ENCODE measurements around the gene POTEH.
"Not testable (repeated sequence)": the region's sequence is repeated elsewhere in the genome, so short reads cannot be mapped to it uniquely, and the experiment has no call there.

Gene POTEH

DNA sequence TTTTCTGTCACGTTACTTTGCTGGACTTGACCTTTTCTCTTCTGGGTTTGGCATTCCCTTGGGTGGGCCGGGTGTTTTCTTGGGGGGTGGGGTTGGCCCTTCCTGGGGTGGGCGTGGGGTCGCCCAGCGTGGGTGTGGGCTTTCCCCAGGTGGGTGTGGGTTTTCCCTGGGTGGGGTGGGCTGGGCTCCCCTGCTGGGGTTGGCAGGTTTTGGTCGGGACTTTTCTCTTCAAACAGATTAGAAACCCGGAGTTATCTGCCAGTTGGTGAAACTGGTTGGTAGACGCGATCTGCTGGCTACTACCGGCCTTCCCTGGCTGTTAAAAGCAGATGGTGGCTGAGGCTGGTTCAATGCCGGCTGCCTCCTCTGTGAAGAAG, at the start of gene POTEH:
Gene POTEH (plus strand): TSS at position 278 of the 377 bp plus-strand sequence. CDS start 52 bp downstream, at position 330.
- DNase-seq, result not testable (repeated sequence)

DNA sequence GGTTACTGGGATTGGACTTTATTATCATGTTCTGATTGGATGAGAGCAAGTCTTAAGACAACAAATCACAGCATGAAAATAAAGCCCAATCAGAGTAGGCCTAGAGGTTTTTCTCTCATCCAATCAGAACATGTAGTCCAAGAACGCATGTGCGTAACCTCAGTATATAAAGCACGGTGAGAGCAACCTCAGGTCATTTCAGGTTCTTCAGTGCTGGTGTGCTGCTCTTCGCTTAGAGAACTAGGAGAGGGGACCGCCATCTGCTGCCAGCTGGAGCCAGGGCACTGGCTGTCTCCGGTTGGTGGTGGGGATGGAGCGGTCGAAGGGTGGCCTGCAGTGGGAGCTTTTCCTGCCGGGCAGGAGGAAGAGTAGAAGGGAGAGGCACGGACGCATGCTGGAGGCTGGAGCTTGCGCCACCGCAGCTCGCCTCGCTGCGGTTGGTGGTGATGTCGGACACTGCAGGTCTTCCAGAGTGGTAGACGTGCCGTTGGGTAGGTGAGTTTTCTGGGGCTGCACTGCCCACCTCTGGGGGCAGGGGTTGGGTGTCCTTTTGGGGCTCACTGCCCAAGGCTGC, 47.5 kb upstream of the POTEH start:
- not testable (repeated sequence) for DNase-seq

DNA sequence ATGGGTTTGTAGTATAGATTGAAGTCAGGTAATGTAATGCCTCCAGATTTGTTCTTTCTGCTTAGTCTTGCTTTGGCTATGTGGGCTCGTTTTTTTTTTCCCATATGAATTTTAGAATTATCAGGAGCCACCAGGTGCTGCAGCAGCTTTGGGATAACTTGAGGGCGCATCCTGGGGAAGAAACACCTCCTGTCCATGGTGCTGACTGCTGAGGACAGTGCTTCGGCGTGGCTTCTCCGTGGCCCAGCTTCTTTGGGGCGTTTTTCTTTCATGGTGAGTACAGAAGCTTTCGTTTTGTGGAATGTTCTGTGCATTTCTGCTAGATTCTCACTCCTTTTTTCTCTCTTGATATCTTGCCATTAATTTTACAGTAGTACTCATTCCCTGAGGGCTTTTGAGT, 37.9 kb upstream of the POTEH start:
- not testable (repeated sequence) for DNase-seq

DNA sequence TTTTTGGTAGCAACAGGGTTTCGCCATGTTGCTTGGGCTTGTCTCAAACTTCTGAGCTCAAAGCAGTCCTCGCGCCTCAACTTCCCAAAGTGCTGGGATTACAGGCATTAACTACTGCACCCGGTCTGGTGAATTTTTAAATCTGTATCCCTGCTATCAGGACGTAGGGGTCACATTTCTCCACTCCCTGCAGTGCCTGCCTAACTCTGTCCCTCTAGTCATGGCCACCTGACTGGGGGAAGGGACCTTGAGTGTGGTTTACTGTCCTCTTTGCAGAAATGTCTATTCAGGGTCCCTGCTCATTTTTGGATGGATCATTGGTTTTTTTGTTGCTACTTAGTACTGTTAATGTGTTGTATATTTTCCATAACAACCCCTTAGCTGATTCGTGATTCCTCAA, 37.1 kb upstream of the POTEH start:
- DNase-seq, result not testable (repeated sequence)

DNA sequence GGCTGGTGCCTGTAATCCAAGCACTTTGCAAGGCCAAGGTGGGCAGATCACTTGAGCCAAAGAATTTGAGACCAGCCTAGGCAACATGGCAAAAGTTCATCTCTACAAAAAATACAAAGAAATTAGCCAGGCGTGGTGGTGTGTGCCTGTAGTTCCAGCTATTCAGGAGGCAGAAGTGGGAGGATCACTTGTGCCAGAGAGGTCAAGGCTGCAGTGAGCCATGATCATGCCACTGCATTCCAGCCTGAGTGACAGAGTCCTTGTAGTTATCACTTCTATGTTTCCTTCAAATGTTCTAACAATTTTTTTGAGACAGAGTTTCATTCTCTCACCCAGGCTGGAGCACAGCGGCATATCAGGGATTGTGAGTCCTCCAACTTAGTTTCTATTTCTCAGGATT, 36.6 kb upstream of the POTEH start:
- DNase-seq, result not testable (repeated sequence)

DNA sequence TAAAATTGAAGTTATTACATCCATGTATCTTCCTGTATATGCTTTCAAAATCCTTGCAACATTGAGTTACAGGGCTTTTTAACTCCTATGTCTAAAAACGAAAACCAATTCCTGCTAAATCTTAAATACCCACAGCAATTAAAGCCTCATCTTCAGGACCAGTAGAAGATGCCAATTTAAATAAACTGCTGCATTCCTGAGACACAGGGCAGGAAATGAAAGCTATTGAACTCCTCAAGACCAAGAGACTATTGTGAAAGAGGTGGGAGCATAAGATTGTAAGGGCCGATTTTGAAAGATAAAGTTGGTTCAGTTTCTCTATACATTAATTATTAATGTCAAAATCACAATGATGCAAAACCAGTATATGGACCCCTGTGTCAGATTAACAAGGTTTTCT, 28.7 kb upstream of the POTEH start:
- DNase-seq, result not testable (repeated sequence)

DNA sequence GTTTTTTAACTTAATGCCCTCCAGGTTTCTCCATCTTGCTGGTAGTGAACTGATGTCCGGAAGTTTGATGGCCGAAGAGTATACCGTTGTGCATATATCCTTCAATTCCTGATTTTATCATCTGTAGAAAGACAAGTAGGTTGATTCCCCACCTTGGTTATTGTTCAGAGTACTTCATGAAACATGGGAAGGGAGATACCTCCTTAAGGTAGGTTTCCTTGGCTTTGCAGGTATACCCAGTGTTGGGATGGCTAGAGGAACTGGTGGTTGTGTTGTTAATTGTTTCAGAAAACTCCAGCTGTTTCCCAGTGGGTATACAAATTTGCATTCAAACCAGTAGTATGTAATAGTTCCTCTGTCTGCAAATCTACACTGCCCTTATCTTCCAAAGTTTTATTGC, 25.1 kb upstream of the POTEH start:
- not testable (repeated sequence) for DNase-seq

DNA sequence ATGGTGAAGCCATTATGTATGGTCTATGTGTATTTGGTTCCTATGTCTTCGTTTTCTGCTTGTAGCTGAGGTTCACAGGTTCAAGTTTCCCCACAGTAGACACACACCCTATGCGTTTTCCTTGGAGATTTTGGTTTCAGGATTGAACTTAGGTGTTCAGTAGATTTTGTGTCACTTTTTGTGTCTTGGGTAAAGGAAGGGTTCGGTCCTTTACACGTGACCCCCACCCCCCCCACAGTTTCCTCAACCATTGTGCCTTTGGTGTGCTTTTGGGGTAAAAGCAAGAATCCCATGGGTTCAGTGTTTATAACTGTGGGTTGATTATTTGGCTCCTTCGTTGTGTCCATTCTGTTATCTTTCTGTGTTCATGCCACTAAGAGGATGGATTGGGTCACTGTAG, 24.3 kb upstream of the POTEH start:
- not testable (repeated sequence) for DNase-seq

DNA sequence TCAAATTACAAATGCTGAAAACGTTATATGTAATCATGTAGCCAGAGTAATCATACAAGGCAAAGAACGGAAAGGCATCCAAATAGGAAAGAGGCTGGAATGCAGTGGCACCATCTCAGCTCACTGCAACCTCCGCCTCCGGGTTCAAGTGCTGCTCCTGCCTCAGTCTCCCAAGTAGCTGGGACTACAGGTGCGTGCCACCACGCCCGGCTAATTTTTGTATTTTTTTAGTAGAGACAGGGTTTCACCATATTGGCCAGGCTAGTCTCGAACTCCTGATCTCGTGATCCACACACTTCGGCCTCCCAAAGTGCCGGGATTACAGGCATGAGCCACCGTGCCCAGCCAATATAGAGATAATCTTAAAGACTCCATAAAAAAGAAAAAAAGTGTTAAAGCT, 20.4 kb upstream of the POTEH start:
- not testable (repeated sequence) for DNase-seq

DNA sequence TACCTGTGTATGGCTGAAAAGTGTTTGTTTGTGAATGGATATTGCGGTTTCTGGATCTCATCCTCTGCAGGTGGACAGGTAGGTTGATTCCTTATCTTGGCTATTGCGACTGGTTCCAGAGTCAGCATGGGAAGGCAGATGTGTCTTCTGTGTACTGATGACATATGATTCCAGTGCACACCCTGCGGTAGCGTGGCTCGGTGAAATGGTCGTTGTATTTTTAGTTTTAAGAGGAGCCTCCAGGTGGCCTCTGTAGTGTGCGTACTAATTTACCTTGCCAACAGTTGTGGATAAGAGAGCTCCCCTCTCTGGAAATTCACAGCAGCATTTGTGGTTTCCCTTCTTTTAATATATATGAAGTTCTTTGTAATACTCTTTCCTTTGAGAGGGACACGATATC, 10.1 kb upstream of the POTEH start:
- DNase-seq, result not testable (repeated sequence)

DNA sequence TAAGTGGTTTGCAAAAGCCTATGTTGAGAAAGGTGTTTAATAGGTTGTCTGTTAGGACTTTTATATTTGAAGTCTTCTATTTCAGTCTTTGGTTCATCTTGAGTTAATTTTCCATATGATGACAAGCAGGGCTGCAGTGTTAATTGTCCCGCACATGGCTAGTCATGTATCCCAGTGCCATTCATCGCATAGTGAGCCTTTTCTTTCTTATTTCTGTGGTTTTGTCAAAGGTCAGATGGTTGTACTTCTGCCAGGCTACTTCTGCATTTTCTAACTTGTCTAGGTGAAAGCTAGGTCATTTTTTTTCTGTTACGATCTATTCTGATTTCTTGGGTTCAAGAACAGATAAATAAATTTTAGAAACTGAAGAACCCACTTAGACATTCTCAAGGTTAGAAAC, 5.7 kb upstream of the POTEH start:
- DNase-seq, result not testable (repeated sequence)

DNA sequence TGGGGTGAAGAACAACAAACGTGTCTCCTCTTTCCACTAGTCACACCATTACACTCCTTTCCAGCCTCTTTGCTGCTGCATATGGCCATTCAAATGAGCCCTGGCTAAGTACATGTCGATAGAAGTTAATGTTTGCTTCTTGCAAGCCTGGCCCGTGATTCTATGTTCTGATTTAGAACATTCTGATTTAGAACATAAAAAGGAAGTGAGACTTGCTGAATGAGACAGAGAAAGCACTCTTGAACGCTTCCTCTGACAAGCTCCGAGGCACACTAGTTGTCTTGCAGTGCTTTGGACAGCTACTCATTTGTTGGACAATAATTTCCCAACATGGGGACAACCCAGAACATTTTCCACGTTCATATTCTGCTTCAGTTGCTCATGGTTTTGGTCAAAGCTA, 5.1 kb upstream of the POTEH start:
- not testable (repeated sequence) for DNase-seq

DNA sequence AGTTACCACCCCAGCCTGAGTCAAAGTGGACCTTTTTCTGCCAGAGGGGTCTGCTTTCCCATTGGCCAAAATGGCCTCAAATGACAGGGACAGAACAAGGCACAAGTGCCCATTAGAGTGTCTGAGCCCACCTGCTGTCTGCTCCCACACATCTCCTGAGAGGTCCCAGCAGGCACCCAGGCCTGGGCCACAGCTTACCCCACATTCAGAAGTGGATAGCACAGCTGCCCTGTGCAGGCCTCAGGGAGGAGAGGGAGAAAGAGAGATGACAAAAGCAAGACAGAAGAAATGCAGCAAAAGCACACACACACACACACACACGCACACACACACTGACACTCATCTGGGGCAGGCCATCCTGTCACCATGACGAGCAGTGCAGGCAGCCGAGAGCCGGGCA, 4.2 kb upstream of the POTEH start:
- not testable (repeated sequence) for DNase-seq

DNA sequence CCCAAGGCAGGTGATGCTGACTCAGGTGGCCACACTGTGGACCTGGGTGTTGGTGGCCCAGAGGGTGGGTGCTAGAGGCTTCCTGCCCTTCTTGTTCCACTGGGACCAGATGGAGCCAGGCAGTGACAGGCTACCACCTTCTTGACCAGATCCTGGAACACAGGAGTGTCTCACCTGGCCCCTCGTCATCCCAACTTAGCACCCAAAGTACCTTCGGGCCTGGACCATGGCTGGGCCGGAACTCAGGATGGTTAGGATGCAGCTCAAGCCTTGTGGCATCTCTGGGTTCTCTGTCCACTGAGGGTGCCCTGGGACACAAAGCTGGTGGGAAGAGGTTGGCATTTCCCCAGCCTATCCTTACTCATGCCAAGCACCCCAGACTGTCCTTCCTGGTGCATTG, 2.7 kb upstream of the POTEH start:
- not testable (repeated sequence) for DNase-seq

DNA sequence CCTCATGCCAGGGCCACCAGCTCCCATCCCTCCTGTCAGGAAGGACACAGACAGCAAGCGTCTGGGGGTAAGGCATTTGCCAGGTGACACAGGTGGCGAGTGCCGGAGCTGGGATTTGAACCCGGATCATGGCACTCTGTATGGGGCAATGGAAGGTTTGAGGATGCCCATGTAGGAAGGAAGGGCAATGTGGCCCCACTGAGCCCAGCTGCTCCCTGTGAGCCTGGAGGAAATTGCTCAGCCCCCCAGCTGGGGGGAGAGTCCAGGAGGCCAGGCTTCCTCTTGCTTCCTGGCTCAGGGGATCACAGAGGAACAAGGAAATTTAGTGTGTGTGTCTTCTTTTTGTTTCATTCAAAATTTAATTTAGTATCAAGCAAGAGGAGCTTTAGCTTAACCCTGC, 2.1 kb upstream of the POTEH start:
- DNase-seq, result not testable (repeated sequence)

DNA sequence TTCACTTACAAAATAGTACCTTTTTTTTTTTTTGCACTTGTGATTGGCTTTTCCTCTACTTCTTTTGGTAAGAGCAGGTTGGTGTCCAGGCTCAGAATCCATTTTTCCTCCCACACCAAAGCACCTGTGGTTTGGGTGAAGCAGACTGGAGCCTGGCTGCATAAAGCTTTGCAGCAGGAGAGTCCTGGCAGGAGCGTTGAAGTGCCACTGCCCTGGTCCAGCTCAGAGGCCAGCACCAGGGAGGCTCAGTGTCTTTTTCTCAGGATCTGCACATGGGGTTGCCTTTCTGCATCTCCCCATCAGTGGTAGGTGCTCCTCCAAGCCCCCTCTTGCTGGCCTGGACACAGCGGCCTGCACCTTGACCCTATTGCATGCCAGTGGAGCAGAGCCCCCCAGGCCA, 1.7 kb upstream of the POTEH start:
- not testable (repeated sequence) for DNase-seq

DNA sequence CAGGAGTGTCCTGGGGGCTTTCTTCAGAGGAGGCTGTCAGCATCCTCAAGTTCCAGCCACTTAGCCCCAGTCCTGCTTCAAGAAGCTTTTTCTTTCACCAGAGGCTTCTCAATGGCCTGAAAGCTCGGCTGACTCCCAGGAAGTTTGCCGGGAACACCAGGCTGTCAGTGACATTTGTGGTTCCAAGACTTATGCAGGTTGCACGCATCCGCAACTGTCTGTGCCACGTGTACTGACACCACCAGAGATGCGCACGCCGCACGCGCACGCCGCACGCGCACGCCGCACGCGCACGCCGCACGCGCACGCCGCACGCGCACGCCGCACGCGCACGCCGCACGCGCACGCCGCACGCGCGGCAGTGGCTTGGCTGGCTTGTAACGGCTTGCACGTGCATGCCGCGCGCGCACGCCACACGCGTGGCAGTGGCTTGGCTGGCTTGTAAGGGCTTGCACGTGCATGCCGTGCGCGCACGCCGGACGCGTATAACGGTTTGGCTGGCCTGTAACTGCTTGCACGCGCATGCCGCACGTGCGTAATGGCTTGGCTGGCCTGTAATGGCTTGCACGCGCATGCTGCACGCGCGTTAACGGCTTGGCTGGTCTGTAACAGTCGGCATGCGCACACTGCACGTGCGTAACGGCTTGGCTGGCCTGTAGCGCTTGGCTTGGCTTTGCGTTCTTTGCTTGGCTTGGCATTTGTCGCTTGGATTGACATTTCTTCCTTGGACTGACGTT, 646 bp upstream of the POTEH start:
- not testable (repeated sequence) for DNase-seq

DNA sequence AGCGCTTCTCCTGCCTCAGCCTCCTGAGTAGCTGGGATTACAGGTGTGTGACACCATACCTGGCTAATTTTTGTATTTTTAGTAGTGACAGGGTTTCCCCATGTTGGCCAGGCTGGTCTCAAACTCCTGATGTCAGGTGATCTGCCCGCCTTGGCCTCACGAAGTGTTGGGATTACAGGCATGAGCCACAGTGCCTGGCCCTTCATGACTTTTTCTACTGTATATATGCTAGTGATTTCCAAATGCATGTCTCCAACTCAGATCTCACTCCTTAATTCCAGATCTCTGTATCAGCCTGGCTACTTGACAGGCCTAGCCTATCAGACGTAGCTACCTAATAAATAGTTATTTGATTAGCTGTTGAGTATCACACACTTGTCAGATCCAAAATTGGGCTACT, 23.8 kb downstream of the POTEH start:
- not testable (repeated sequence) for DNase-seq

DNA sequence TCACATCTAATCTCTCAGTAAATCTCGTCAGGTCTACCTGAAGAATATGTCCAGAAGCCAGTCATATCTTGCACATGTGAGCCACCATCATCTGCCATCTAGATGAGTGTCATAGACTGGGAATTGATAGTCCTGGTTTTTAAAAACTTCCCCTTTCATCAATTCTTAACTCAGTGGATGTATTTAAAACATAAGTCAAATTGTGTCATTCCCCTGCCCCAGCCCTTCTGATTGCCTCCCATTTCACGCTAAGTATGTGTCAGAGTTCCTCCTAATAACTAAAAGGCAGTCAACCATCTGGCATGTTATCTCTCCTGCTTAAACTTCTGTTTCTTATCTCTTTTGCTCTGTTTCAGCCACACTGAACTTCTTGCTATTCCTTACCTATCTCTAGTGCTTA, 24.3 kb downstream of the POTEH start:
- DNase-seq, result not testable (repeated sequence)

DNA sequence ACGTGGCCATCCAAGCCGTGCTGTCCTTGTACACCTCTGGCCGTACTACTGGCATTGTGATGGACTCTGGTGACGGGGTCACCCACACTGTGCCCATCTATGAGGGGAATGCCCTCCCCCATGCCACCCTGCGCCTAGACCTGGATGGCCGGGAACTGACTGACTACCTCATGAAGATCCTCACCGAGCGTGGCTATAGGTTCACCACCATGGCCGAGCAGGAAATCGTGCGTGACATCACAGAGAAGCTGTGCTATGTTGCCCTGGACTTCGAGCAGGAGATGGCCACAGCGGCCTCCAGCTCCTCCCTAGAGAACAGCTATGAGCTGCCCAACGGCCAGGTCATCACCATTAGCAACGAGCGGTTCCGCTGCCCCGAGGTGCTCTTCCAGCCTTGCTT, 32.1 kb downstream of the POTEH start:
- DNase-seq, result not testable (repeated sequence)

DNA sequence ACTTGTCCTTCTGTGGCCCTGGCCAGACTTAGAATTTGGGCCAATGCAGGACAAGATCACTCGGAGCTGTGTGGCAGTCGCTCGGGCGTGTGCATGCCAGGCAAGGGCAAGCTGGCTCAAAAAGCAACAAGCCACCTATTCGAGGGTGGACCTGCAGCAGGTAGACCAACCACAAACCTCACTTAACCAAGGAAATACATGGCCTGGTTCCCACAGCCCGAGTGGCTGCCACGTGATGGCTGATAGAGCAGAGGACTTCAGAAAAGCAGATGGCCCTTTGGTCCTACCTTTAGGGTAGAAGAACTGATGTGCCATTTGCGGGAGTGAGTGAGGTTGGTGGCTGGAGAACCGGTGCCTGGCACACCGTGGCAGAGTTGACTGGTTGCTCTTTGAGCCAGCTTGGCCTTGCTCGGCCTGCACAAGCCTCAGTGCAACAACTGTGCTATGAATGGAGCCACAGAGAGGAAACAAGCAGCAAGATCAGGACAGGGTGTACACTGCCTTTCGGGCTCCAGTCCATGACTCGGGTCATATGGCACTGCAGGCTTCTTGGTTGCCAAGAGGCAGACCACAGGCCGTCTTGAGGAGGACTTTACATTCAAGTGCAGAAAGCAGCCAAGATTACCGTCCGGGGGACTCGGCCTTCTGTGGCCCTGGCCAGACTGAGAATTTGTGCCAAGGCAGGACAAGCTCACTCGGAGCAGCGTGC, 39.5 kb downstream of the POTEH start:
- DNase-seq, result not testable (repeated sequence)

DNA sequence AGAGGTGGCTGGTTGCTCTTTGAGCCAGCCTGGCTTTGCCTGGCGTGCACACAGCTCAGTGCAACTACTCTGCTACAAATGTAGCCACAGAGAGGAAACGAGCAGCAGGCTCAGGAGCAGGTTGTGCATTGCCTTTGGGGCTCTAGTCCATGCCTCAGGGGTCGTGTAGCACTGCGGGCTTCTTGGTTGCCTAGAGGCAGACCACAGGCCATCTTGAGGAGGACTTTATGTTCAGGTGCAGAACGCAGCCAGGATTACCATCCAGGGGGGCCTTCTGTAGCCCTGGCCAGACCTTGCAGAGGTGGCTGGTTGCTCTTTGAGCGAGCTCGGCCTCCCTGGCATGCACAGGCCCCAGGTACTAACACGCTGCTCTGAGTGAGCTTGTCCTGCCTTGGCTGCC, 41.2 kb downstream of the POTEH start:
- DNase-seq, result not testable (repeated sequence)

DNA sequence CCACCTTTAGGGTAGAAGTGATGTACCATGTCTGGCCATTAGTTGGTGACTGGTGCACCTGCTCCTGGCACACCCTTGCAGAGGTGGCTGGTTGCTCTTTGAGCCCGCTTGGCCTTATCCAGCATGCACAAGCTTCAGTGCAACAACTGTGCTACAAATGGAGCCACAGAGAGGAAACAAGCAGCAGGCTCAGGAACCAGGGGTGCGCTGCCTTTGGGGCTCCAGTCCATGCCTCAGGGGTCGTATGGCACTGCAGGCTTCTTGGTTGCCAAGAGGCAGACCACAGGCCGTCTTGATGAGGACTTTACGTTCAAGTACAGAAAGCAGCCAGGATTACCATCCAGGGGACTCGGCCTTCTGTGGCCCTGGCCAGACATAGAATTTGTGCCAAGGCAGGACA, 44.6 kb downstream of the POTEH start:
- DNase-seq, result not testable (repeated sequence)
